A172 (cell line): ENCODE results near the gene DENND1A. TPM values are rescaled to one million over a fixed set of nuclear protein-coding genes. Genes with fewer than 3 reads are reported as not detected.

Experiments used
- DNase-seq: peaks from one replicate; pipeline ENCODE4 v3.0.0-alpha.2; 2015; ENCODE audit warnings: low spot score
- total RNA-seq: library from RNA; depleted of rRNA; stranded (reverse); fragments of >200 nt; shearing (Covaris generic); gene quantifications from 2 replicates; pipeline ENCODE4 v1.2.3, GENCODE V29; 2014

The DENND1A gene
- total RNA-seq, 1 experiment from 2014 or later = 30.8 TPM

- DNase-seq = no peak
Measured at GRCh38 chr9:123373447-123373923, 556.4 kb downstream of the DENND1A start.

- no peak for DNase-seq
Measured at GRCh38 chr9:123372766-123373446, 557.0 kb downstream of the DENND1A start.

GRCh38 chr9:123371805-123372590 is 557.9 kb downstream of the DENND1A start:
- DNase-seq = no peak

GRCh38 chr9:123371228-123371584 is 558.7 kb downstream of the DENND1A start:
- no peak for DNase-seq

- DNase-seq = no peak
Measured at GRCh38 chr9:123370526-123371227, 559.2 kb downstream of the DENND1A start.

GRCh38 chr9:123370108-123370507 is 559.8 kb downstream of the DENND1A start:
- DNase-seq = no peak

GRCh38 chr9:123369296-123369695 is 560.6 kb downstream of the DENND1A start:
- no peak for DNase-seq

- DNase-seq = no peak
Measured at GRCh38 chr9:123368536-123369153, 561.3 kb downstream of the DENND1A start.

- DNase-seq = peak; percentile 45
Measured at GRCh38 chr9:123368023-123368422, 561.9 kb downstream of the DENND1A start.

- DNase-seq = no peak
Measured at GRCh38 chr9:123365881-123366528, 563.9 kb downstream of the DENND1A start.

GRCh38 chr9:123365287-123365880 is 564.5 kb downstream of the DENND1A start:
- no peak for DNase-seq

GRCh38 chr9:123364241-123364824 is 565.6 kb downstream of the DENND1A start:
- peak; percentile 70 for DNase-seq

- DNase-seq = no peak
Measured at GRCh38 chr9:123362856-123363255, 567.1 kb downstream of the DENND1A start.

GRCh38 chr9:123361731-123362510 is 568.0 kb downstream of the DENND1A start:
- DNase-seq = no peak

- no peak for DNase-seq
Measured at GRCh38 chr9:123361086-123361730, 568.7 kb downstream of the DENND1A start.

GRCh38 chr9:123360161-123361085 is 569.5 kb downstream of the DENND1A start:
- no peak for DNase-seq

GRCh38 chr9:123359546-123359945 is 570.4 kb downstream of the DENND1A start:
- no peak for DNase-seq

GRCh38 chr9:123359106-123359505 is 570.8 kb downstream of the DENND1A start:
- no peak for DNase-seq
